AG09319 (cell line): Measurements from ENCODE around the gene WFS1.

Experiments
- DNase-seq: peaks from one replicate; pipeline ENCODE4 v3.0.0-alpha.2; 2010; ENCODE audit warnings: low read depth; ENCODE audit errors: extremely low read depth
- TF ChIP-seq, protein P1 (sequence below): IDR thresholded peaks from 2 replicates; pipeline ENCODE4 v1.5.1; 2011; ENCODE audit warnings: low read depth, mild to moderate bottlenecking, inconsistent platforms, low read length, moderate library complexity

WFS1 gene

DNA sequence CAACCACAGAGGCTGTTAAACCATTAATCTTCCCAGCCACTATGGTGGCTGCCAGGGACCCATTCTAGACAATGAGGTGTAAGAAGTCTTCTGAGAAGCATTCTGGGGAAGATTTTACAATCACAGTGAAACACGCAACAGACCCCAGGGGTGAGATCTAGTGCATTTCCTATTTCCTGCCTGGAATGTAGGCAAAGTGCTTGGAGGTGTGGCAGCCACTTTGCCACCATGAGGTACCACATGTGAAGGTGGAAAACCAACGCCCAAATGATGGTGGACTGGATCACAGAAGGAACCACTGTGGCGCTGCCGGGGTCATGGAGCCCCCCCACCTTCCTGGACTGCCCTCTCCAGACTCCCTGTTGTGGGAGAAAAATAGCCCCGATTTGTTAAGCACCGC, 61.8 kb downstream of the WFS1 start:
- DNase-seq, result no peak
- TF ChIP-seq, protein P1, sequence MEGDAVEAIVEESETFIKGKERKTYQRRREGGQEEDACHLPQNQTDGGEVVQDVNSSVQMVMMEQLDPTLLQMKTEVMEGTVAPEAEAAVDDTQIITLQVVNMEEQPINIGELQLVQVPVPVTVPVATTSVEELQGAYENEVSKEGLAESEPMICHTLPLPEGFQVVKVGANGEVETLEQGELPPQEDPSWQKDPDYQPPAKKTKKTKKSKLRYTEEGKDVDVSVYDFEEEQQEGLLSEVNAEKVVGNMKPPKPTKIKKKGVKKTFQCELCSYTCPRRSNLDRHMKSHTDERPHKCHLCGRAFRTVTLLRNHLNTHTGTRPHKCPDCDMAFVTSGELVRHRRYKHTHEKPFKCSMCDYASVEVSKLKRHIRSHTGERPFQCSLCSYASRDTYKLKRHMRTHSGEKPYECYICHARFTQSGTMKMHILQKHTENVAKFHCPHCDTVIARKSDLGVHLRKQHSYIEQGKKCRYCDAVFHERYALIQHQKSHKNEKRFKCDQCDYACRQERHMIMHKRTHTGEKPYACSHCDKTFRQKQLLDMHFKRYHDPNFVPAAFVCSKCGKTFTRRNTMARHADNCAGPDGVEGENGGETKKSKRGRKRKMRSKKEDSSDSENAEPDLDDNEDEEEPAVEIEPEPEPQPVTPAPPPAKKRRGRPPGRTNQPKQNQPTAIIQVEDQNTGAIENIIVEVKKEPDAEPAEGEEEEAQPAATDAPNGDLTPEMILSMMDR, result no peak

DNA sequence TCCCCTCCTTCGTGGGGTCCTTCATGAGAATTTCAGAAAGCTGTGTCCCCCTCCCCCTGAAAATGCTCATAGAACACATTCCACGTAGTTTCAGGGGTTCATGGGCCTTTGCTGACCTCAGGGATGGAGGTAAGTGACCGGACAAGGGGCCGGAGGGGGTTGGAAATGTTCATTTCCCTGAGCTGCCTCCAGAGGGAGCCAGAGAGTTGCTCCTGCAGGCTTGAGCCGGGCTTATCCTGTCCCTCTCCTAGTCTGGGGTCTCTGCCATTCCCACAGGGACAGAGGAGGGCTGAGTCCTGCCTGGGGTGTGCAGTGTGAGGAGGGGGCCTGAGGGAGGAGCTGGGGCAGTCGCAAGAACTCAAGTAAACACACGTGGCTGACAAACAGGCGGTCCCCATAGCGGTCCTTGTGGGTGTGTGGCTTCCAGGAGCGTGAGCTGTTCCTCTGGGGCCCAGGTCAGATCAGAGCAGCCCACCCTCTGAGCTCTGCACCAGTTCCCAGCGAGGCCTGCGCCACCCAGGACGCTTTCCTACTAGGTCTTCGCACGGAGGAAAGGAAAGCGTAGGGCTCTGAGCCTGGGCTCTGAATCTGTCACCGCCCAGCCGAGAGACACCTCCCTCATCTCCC, 62.5 kb downstream of the WFS1 start:
- TF ChIP-seq, protein P1, result peak; percentile 74
- DNase-seq, result no peak

DNA sequence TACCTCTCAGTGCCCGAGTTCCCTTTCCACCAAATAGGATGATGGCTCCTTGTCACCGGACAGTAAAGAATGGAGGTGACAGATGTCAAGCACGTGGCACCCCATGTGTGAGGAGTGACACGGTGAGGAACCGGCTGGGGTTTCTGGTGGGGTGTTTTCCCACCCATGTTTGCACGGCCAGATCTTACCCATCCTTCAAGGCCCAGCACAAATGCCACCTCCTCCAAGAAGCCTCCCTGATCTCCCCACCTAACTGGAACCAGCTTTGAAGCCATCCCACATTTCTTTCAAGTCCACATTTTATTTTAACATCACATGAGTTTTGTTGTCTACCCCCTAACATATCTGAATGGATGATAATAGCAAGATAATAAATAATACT, 63.0 kb downstream of the WFS1 start:
- TF ChIP-seq, protein P1, result no peak
- DNase-seq, result no peak

DNA sequence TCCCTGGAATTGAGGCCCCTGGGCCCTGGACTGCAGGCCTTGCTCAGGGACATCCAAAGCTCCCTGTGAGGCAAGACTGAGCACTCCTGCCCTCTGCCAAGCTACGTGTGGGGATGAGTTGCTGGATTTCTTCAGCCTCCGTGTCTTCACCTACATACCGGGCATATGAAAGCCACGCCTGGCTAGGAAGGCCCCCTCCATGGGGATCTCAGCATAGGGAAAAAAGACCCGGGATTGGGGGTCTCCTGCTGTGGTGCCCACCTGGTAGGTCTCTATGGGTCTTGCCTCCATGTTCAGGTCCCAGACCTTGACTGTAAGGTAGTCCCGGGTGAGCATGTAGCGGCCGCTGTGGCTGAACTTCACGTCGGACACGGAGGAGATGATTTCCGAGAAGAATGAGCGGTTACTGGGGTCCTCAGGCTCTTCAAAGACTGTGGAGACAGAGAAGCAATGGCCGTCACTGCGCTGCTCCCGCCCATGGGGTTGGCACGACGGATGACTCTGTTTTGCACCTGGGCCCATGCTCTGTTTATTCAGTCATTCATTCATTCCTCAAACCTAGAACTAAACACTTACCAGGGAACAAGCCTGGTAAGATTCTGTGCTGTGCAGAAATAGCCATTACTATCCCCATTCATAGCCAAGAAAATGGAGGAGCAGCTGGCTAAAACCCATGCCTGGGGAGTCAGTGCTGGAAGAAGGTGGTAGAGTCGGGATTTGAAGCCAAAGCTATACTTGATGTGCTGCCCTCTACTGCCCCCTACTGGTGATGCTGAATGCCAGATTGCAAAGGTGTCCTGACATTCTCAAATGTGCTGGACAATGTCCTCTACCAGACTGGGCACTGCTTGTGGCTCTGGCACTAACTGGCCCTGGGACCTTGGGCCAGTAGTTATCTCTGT, 63.9 kb downstream of the WFS1 start:
- TF ChIP-seq, protein P1, result peak; percentile 48
- no peak for DNase-seq

DNA sequence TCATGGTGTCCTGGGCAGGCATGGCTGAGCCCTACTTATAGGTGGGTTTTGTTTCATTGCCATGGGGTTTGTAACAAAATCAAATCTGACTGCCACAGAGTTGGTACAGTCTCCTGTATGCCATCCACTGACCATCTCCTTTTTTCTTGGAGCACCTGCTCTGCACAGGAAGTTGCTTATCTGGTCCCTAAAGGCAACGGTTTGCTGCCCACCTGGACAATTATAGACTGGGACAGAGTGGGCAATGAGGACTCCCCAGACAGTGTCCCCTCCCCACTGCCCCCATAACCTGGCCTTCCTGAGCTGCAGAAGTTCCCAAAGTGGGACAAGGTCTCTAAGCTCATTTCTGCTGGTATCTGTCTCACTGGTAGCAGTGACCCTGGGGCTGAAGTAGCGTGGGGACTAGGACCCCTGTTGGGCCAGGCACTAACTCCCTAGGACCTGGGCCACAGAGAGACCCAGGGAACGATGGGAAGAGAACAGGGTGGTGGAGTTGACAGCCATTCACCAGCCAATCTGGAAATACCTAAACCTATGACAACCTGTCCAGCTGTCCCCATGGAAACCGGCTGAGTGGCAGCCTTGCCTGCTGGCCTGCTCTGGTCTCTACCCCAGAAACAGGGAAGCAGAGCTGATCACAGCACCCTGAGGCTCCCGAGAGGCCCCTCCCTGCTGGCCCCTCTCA, 64.7 kb downstream of the WFS1 start:
- DNase-seq, result no peak
- TF ChIP-seq, protein P1, result no peak

DNA sequence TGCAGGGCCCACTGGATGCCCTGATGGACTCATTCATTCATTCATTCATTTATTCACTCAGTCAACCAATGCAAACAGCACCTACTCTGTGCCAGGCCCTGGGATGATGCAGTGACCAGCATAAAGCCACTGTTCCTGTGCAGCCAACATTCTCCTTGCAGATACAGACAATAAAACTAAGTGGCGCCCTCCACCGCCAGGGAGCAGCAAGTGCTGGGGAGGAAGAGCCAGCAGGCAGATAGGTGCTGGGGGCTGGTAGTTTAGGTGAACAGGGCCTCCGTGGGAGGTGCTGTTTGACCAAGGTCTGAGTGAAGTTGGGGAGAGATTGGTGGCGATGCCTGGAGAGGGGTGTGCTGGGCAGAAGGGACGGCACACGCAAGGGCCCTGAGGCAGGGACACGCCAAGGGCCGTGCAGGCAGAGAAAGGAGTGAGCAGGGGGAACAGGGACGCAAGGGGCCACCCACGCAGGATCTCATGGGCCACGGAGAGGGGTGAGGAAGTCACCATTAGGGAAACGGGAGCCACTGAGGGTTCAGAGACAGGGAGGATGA, 65.5 kb downstream of the WFS1 start:
- TF ChIP-seq, protein P1, result no peak
- no peak for DNase-seq

DNA sequence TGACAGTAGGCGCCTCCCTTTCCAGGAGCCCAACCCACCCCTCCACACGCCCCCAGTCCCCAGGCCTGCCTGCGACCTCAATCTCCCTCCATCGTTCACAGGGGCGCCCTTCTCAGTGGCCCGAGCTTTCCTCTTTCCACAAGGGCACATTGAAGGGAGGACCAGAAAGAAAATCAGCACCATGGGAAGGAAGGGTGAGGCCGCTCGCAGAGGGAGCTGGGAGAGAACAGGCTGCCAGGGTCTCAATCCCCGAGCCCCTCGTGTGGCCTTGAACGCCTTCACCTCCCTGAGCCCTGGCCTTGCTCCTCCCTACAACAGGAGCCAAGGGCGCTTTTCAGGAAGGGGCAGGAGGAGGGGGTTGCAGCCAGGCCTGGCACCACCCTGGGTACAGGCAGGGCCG, 66.5 kb downstream of the WFS1 start:
- no peak for DNase-seq
- TF ChIP-seq, protein P1, result no peak
